OCI-LY3 (cell line): ENCODE data around the gene DHX35.

Experiments
- H2AFZ ChIP-seq: fragments of 200-600, 300-600 bp; shearing (Covaris generic); 2 replicates; pipeline ENCODE4 v1.6.0; 2014; ENCODE audit warnings: antibody characterized with exemption, low read depth, low read length
- H3K27ac ChIP-seq: fragments of 200-600, 300-600 bp; sonication (generic); 2 replicates; pipeline ENCODE4 v1.5.1; 2014; ENCODE audit warnings: mild to moderate bottlenecking, low read length, moderate library complexity, mixed read lengths
- H3K27me3 ChIP-seq: fragments of 200-600, 300-600 bp; sonication (generic); 2 replicates; pipeline ENCODE4 v1.6.1; 2014; ENCODE audit warnings: low read depth, low read length, mixed read lengths
- H3K36me3 ChIP-seq: fragments of 200-600, 300-600 bp; sonication (generic); replicated peaks from 2 replicates; pipeline ENCODE3; 2014; ENCODE audit warnings: low read depth, low read length, mixed read lengths
- H3K4me1 ChIP-seq: fragments of 300-600, 200-600 bp; sonication (generic); 2 replicates; pipeline ENCODE4 v1.6.1; 2014; ENCODE audit warnings: low read length, mixed read lengths
- H3K4me2 ChIP-seq: fragments of 200-600, 300-600 bp; sonication (generic); 2 replicates; pipeline ENCODE4 v1.6.1; 2014; ENCODE audit warnings: low read length, mixed read lengths
- H3K4me3 ChIP-seq: fragments of 300-600, 200-600 bp; sonication (generic); 2 replicates; pipeline ENCODE4 v1.5.1; 2014; ENCODE audit warnings: antibody characterized with exemption, mild to moderate bottlenecking, low read length, moderate library complexity
- H3K79me2 ChIP-seq: fragments of 300-600, 200-600 bp; shearing (Covaris generic); 2 replicates; pipeline ENCODE4 v1.6.1; 2014; ENCODE audit warnings: mild to moderate bottlenecking, low read length, mixed read lengths
- H3K9ac ChIP-seq: fragments of 300-600, 200-600 bp; shearing (Covaris generic); 2 replicates; pipeline ENCODE4 v1.6.0; 2014; ENCODE audit warnings: mild to moderate bottlenecking, low read length, moderate library complexity
- H3K9me3 ChIP-seq: fragments of 200-600, 300-600 bp; shearing (Covaris generic); 2 replicates; pipeline ENCODE4 v1.6.1; 2014; ENCODE audit warnings: low read length, mixed read lengths; ENCODE audit not compliant: insufficient read depth
- H4K20me1 ChIP-seq: fragments of 200-600, 300-600 bp; sonication (generic); 2 replicates; pipeline ENCODE4 v1.6.1; 2016; ENCODE audit warnings: low read length, mixed read lengths; ENCODE audit not compliant: insufficient read depth
- EZH2phosphoT487 ChIP-seq: fragments of 200-600 bp; shearing (Covaris generic); IDR thresholded peaks from 2 replicates; pipeline ENCODE4 v1.6.1; 2018; ENCODE audit warnings: antibody characterized with exemption, mixed run types, low read depth
- TF ChIP-seq, protein P1 (sequence below): fragments of 200-600, 300-600 bp; sonication (generic); IDR thresholded peaks from 2 replicates; pipeline ENCODE4 v1.5.1; 2014; ENCODE audit warnings: antibody characterized with exemption, low read length, low read depth

Gene DHX35

DNA sequence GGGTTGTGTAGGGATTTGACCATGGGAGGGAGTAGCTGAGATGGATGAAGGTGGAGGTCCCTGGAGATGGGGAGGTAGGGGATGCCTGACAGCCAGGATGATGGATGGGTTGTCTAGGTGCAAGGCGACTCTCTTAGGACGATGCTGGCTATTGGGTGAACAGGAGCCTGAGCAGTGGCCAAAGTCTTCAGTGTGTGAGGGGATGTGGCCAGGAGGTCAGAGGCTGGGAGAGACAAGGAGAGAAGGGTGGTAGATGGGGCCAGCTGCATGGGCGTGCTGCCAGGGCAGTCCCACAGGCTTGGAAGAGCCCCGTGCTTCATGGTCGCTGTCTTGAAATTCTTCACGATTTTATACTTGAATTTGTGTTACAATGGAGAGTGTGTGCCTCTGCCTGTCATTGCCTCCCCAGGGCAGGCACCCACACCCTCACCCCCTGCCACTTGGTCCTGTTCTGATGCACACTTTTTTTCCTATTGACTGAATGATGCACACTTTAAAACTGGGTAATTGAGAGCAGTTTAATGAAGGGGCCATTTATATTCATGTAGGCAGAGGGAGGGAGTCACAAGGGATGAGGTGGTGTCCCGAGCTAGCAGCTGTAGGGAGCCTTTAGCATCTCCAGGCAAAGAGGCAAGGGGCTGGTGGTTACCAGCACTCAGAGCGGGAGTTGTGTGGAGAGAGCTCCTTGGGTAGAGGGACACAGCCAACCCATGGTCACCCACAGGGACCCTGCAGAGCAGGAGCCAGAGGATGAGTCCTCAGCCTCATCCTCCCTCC lies 120.7 kb downstream of the DHX35 start:
- TF ChIP-seq, protein P1, sequence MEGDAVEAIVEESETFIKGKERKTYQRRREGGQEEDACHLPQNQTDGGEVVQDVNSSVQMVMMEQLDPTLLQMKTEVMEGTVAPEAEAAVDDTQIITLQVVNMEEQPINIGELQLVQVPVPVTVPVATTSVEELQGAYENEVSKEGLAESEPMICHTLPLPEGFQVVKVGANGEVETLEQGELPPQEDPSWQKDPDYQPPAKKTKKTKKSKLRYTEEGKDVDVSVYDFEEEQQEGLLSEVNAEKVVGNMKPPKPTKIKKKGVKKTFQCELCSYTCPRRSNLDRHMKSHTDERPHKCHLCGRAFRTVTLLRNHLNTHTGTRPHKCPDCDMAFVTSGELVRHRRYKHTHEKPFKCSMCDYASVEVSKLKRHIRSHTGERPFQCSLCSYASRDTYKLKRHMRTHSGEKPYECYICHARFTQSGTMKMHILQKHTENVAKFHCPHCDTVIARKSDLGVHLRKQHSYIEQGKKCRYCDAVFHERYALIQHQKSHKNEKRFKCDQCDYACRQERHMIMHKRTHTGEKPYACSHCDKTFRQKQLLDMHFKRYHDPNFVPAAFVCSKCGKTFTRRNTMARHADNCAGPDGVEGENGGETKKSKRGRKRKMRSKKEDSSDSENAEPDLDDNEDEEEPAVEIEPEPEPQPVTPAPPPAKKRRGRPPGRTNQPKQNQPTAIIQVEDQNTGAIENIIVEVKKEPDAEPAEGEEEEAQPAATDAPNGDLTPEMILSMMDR = no peak
- no peak for TF ChIP-seq EZH2phosphoT487
- Histone ChIP-seq H3K79me2 (no peaks in the 10 kb centered on the region), H3K4me2 (no peak overlapping the region), H3K36me3 (no peaks in the 10 kb centered on the region), H3K27ac (no peak overlapping the region), H3K4me3 (no peak overlapping the region), H3K27me3 (peaks cover 28% of the 10 kb centered on the region), H2AFZ (no peak overlapping the region), H3K4me1 (no peaks in the 10 kb centered on the region), H3K9me3 (no peaks in the 10 kb centered on the region), H4K20me1 (no peaks in the 10 kb centered on the region), H3K9ac (no peak overlapping the region)

DNA sequence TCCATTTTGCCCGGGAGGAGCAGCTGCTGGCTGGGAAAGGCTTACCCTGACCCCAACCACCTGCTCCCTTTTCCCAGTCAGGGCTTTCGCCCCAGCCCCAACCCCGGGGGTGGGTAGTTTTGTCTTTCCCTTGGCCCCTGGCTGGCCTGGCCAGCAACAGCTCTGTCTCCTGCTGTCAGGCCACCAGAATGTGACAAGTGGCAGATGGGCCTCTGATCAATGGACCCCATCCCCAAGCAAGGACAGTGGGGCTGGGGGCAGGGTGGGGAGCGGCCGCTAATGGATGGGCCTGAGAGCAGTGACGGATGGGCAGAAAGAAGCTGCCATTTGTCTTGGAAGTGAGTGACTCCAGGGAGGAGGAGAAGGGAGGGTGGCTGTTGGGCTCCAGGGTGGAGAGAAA lies 121.6 kb downstream of the DHX35 start:
- Histone ChIP-seq H3K27me3 (peaks cover 28% of the 10 kb centered on the region), H3K4me3 (no peak overlapping the region), H3K79me2 (no peaks in the 10 kb centered on the region), H3K36me3 (no peaks in the 10 kb centered on the region), H3K27ac (no peak overlapping the region), H4K20me1 (no peaks in the 10 kb centered on the region), H3K9ac (no peak overlapping the region), H3K4me2 (no peak overlapping the region), H2AFZ (no peak overlapping the region), H3K9me3 (no peaks in the 10 kb centered on the region), H3K4me1 (no peaks in the 10 kb centered on the region)
- TF ChIP-seq, protein P1 = no peak
- TF ChIP-seq EZH2phosphoT487 = no peak

DNA sequence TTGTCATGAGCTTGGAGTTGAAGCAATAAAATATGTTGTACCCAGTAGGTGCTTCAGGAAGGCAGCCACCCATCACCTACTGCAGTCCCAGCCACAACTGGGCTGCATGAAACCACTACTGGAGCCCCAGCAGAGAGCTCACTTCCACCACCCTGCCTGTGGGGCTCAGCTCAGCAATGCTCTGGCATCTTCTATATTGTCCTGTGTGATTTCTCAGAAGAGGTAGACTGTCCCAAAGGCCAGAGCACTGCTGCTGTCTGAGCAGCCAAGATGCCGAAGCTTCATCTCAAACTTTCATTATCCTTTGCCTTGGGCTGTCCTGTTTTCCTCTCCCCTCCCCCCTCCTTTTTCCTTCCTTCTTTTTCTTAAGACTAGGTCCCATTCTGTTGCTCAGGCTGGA lies 126.9 kb downstream of the DHX35 start:
- H3K9ac ChIP-seq = no peak overlapping the region
- no peak overlapping the region for H3K4me2 ChIP-seq
- H4K20me1 ChIP-seq = no peaks in the 10 kb centered on the region
- H3K4me3 ChIP-seq = no peak overlapping the region
- no peaks in the 10 kb centered on the region for H3K36me3 ChIP-seq
- H3K27ac ChIP-seq = no peak overlapping the region
- no peaks in the 10 kb centered on the region for H3K9me3 ChIP-seq
- no peak for TF ChIP-seq EZH2phosphoT487
- TF ChIP-seq, protein P1 = no peak
- H2AFZ ChIP-seq = no peak overlapping the region
- H3K27me3 ChIP-seq = peaks cover 16% of the 10 kb centered on the region; the same call in 1 of the 2 replicates
- H3K4me1 ChIP-seq = no peaks in the 10 kb centered on the region
- no peaks in the 10 kb centered on the region for H3K79me2 ChIP-seq
